GM18858 (cell line): Measurements from ENCODE around the gene ZNF140.

ENCODE experiments used
- ATAC-seq: cut with Tn5 transposase; IDR thresholded peaks from one replicate; pipeline ENCODE4 v1.9.1; 2021; ENCODE audit not compliant: unreplicated experiment

Gene ZNF140

DNA sequence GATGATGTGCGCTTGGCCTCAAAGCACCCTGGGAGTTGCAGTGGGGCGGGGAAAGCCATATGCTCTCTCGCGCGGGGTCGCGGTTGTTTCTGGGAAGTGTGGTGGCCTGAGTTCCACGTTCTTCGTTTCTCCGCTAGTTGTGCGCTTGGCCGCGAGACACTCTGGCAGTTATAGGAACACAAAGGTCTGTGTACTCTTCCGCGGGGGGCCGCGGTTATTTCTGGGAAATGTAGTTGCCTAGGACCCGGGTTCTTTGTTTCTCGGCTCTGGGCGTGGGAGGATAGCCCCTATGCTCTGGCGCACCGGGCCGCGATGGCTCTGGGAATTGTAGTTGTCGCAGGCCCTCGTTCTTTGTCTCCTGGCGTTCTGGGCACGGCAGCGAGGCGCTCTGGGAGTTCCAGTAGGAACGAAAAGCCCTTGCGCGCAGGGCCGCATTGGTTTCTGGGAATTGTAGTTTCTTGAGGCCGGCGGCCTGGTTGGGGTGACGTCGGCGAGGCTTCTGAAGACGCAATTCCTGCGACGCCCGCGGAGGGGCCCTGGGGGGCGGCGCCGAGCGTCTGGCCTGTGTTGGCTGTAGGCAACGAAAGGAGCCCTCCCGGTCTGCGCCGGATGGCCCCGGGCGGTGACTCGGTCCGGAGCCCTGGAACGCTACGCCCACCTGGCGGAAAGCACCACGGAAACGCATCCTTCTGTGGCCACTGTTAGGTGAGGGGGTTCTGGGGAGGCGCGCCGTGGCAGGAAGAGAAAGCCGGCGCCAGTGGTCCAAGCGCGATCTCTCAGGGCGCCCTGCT lies at the start of gene ZNF140:
ZNF140 (plus strand) TSS at position 556 of the 791 bp plus-strand sequence. CDS start 398 bp downstream, outside the sequence.
- ATAC-seq: peak; percentile 49

DNA sequence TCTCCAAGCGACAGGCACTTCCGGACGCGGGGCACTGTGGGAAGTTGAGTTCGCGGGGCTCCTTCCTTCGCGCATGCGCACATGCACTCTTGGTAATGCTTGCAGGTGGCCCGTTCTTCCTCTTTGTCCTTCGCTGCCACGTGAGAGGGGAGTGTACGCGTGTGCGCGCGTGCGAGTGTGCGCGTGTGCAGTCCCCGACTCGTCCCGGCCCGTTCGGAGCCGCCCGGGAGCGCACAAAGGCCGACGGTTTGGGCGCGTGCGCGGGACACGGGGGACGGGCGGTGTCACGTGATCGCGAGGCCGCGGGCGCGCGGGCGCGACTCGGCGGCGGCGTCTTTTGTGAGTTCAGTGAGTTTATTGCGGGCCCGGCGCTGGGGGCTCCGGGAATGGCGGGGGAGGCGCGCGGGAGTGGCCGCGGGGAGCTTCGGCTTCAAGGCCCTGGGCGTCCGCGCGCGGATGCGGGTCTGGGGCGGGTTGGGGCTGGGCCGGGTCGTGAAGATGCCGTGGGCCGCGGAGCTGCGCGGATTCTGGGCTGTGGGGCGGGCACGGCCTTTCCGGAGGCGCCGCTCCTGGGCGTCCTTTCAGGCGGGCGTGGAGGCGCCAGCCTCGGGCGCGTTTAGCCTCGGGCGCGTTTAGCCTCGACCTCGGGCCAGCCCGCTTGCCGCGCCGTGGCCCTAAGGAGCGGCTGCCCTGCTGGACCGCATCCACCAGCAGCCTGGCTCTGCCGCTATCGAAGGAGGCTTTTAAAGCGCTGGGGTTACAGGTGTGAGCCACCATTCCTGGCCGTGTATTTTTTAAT lies 43.3 kb upstream of the ZNF140 start, which contains the start of gene ZNF84:
ZNF84 (plus strand) TSS at position 303 of the 799 bp plus-strand sequence. CDS start 3,959 bp downstream, outside the sequence.
- ATAC-seq: peak; percentile 83

DNA sequence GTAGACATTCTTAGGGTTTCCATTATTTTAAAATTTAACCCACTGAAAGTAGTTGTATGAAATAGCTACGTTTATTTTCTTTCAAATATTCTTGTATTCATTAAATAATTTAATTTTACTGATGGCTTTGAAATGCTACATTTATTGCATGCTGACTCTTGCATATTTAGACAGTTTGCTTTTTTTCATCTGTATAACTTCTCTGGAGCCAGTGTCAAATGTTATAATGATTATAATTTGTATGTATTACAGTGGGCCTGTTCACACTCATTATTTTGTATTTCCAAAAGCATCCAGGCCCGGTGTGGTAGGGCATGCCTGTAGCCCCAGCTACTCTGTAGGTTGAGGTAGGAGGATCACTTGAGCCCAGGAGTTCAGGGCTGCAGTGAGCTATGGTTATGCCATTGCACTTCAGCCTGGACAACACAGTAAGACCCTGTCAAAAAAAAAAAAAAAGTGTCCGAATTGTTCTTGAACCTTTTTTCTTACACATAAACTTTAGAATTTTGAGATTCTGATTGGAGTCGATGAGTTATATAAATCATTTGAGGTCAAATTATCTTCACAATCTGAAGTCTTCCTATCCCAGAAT lies 42.5 kb upstream of the ZNF140 start:
- ATAC-seq: no peak

DNA sequence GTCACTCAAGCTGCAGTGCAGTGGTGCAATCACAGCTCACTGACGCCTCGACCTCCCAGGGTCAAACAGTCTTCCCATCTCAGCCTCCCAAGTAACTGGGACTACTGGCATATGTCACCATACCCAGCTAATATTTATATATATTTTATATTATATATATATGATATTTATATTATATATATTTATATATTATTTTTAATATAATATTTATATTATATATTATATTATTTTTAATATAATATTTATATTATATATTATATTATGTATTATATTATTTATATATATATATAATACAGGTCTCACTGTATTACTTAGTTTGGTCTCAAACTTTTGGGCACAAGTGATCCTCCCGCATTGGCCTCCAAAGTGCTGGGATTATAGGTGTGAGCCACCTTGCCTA lies 34.0 kb upstream of the ZNF140 start:
- ATAC-seq: no peak

DNA sequence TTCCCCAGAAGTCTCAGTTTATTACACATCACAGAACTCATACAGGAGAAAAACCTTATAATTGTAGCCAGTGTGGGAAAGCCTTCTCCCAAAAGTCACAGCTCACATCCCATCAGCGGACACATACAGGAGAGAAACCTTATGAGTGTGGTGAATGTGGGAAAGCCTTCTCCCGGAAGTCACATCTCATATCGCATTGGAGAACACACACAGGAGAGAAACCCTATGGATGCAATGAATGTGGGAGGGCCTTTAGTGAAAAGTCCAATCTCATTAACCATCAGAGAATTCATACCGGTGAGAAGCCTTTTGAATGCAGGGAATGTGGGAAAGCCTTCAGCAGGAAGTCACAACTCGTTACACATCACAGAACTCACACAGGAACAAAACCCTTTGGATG lies 23.3 kb upstream of the ZNF140 start:
- no peak for ATAC-seq

DNA sequence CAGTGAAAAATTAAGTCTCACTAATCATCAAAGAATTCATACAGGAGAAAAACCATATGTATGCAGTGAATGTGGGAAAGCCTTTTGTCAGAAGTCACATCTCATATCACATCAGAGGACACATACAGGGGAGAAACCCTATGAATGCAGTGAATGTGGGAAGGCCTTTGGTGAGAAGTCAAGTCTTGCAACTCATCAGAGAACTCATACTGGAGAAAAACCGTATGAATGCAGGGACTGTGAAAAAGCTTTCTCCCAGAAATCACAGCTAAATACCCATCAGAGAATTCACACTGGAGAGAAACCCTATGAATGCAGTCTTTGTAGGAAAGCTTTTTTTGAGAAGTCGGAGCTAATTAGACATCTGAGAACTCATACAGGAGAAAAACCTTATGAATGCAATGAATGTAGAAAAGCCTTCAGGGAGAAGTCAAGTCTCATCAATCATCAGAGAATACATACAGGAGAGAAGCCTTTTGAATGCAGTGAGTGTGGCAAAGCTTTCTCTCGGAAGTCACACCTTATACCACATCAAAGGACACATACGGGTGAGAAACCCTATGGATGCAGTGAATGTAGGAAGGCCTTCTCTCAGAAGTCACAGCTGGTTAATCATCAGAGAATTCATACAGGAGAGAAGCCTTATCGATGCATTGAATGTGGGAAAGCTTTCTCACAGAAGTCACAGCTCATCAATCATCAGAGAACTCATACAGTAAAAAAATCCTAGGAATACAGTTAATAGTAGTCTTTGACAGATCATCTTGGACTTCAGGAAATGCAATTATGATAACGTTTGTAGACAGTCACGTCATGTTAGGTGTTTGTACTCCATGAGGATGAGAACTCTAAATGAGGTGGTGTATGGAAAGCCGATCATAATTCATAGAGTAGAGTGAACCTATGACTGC lies 22.3 kb upstream of the ZNF140 start:
- ATAC-seq: no peak

DNA sequence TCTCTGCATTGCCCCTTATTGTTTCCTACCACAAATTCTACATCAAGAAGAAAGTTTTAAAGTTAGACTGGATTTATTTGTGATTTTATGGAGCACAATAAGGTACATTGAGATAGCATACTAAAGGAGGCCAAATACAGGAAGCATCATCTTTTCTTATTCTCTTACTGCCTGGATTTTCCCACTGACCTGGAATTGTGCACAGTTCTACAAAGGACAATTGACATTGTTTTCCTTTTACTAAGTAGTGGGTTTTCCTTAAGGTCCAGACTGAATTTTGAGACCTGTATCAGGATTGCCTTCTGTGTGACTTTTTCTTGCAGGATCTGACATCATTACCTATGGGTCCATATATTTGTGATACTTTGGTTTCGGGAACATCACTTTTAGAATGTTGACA lies 18.8 kb upstream of the ZNF140 start:
- no peak for ATAC-seq

DNA sequence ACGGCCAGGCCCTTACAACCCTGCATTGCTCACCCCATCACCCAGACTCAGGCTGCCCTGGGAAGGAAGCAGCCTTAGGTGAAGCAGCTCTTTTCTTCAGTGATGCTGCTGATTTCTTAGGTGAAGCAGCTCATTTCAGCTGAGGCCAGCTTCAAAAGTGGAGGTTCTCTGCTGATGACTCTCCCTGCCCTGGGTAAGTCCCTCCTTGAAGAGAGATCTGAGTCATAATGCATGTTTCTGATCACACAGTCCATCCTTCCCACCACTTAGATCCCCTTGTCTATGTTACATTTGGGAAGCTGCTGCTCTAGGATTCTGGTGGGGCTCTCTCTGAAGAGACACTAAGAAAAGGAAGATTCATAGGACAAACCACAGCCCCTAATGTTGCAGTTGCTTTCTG lies 17.2 kb upstream of the ZNF140 start:
- ATAC-seq: no peak

DNA sequence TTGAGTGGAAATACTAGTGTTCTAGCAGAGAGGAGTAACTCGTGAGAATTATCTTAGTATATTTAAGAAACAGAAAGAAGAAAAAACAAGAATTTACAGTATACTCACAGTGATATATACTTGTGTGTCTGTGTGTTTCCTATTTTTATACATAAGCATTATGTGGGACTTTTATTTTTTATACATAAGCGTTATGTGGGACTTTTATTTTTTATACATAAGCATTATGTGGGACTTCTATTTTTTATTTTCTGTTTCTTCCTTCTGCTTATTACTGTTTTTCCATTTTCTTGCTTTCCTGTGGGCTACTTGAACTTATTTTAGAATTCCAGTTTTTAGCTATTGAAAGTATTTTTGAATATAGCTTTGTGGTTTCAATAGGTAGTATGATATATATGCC lies 6.9 kb upstream of the ZNF140 start:
- no peak for ATAC-seq

DNA sequence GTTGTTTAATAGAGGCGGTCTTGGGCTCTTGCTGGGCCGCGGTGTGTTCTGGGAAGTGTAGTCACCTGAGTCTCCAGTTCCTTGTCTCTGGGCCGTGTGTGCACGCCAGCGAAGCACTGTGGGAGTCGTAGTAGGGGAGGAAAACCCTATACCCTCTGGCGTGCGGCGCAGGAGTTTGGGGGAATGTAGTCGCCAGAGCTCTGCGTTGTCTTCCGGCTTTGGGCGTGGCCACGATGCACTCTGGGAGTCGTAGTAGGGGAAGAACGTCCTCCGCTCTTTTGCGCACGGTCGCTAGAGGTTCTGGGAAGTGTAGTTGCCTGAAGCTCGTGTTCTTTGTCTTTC lies 726 bp upstream of the ZNF140 start:
- peak; percentile 71 for ATAC-seq

DNA sequence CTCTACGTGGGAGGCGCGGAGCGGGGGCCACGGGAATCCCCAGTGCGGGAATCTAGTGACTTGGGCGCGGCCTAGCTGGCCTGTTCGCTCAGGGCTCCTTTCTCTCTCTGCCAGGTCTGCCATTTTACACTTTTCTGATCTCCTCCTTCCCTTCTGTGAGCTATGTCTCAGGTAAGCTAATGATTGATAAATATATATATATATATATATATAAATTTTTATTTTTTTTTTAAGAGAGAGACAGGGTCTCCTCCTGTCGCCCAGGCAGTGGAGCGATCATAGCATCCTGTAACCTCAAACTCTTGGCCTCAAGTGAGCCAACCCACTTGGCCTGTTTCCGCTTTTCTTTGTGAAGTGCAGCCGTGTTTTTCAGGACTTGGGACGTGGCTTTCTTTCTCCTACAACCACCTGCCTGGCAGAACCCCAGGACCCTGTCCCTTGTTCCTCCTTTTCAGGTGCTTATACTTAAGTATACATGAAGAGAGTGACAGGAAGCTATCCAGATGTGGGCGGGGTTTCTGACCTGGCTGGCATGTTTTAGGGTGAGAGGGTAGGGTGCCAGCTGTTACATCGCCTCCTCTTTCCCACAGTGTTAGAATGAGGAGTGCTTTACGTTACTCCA lies 547 bp downstream of the ZNF140 start:
- ATAC-seq: no peak

DNA sequence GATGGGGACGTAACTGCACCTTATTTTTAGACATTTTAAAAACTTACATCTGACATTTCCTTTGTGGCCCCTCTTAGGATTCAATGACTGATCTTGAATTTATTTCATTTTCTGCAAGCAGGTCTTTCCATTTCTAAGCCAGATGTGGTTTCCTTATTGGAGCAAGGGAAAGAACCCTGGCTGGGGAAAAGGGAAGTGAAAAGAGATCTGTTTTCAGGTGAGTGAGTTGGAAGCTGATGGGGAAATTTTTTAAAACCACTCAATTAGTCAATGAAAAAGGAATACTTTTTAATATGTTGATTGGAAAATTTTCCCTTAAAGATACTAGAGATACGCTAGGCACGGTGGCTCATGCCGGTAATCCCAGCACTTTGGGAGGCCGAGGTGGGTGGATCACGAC lies 2.6 kb downstream of the ZNF140 start:
- ATAC-seq: no peak

DNA sequence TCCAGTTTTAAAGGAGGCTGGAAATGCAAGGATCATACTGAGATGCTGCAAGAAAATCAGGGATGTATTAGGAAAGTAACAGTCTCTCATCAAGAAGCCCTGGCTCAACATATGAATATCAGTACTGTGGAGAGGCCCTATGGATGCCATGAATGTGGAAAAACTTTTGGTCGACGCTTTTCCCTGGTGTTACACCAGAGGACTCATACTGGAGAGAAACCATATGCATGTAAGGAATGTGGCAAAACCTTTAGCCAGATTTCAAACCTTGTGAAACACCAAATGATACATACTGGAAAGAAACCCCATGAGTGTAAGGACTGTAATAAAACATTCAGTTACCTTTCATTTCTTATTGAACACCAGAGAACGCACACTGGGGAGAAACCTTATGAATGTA lies 24.9 kb downstream of the ZNF140 start:
- ATAC-seq: no peak

DNA sequence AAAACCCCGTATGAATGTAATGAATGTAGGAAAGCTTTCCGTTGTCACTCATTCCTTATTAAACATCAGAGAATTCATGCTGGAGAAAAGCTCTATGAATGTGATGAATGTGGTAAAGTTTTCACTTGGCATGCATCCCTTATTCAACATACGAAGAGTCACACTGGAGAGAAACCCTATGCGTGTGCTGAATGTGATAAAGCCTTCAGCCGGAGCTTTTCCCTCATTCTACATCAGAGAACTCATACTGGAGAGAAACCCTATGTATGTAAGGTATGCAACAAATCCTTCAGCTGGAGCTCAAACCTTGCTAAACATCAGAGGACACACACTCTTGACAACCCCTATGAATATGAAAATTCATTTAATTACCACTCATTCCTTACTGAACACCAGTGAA lies 25.5 kb downstream of the ZNF140 start:
- no peak for ATAC-seq

DNA sequence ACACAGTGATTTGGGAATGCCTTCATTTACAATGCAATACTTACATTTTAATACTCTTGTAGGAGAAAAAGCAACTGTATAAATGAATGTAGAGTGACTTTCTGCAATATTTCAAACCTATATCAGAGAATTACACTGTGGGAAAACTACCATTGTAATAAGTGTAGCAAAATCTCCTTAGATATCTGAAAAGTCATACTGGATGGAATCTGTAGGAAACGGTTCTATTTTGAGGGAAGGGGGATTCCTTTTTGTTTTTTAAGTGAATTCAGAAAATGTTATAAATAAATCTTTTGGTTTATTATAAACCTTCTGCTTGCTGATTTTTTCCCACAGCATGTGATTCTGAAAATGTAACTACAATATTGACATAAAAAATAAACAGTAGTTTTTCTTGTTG lies 26.4 kb downstream of the ZNF140 start:
- no peak for ATAC-seq

DNA sequence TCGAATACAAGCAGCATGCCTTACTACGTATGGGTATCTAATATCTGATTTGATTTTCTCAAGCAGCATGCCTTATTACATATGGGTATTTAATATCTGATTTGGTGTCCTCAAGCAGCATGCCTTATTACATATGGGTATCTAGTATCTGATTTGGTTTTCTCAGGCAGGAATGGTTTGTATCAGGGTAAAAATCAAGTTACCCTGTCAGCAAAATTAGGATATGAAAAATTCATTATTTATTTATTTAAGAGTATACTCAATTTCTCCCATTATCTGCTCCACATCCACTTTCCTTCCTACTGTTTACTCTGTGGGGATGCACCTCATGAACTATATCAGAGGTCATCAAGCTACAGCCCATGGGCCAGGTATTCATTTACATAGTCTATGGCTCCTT lies 27.4 kb downstream of the ZNF140 start:
- ATAC-seq: no peak

DNA sequence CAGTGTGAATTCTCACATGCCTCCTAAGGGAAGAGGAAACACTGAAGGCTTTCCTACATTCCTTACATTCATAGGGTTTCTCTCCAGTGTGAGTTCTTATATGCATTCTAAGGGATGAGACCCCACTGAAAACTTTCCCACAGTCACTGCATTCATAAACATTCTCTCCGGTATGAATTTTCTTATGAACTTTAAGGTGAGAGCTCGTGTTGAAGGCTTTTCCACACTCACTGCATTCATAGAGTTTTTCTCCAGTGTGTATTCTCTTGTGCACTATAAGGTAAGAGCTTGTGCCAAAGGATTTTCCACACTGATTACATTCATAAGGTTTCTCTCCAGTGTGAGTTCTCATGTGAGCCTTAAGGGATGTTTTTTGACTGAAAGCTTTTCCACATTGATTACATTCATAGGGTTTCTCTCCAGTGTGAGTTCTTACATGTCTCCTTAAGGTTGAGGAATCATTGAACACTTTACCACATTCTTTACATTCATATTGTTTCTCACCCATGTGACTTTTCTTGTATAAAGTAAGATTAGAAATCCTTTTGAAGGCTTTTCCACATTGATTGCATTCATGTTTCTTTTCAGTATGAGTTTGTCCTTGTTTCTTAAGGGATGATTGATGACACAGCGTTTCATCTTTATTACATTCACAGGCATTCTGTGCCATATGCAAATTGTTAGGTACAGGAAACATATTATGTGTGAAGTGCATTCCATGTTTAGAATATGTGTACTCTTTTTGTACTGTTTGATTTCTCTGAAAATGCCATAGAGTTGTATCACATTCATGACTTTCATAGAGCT lies 39.9 kb downstream of the ZNF140 start:
- ATAC-seq: no peak

DNA sequence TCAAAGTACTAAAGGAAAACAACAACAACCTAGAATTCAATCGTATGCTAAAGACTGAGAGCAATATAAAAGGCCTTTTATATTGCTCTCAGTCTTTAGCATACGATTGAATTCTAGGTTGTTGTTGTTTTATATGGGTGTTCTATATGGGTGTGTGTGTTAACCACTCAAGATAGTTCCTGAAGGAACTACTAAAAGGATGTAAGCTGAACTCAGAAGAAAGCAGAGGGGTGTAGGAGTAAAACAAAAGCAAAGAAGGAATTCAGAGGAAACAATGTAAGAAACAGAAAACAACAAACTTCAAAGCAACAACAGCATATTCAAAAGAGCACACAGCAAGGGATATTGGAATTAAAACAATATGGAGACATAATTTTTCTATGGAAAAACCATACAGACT lies 44.0 kb downstream of the ZNF140 start:
- no peak for ATAC-seq

DNA sequence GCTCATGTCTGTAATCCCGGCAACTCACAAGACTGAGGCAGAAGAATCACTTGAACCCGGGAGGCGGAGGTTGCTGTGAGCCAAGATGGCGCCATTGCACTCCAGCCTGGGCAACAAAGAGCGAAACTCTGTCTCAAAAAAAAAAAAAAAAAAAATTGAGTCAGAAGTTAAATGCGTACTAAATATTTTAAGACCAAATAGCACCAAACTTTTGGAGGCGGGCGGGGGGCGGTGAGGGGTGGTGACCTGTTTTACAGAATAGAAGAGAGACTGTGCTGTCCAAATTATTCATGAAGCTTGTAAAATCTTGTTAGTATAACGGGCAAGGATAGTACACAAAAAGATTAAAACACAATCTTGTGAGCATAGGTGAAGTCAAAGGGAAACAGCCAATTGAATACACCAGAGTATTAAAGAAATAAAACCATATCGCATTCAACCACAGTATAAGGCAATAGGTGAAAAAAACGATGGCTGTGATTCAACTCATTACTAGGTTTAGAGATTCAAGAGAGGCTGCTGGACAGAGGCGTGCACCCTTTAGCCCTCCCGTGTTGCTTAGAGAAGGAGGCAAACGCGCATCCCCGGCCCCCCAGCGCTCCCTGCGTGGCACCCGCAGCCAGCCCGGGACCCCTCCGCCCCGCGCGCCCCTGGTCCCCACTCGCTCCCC lies 48.8 kb downstream of the ZNF140 start:
- peak; percentile 2 for ATAC-seq
